Sigmoid colon (tissue), 7 donors: ENCODE measurements around the gene RBBP5. TPM values are rescaled to one million over a fixed set of nuclear protein-coding genes. Genes with fewer than 3 reads are reported as not detected.

Source experiments
- DNase-seq: peaks from one replicate; pipeline ENCODE4 v3.0.0-alpha.2; 2019
- H3K27ac ChIP-seq, 4 donors: fragments of 200-600 bp; sonication (generic); one replicate each; pipeline ENCODE4 v1.5.1; 2016 to 2019; ENCODE audit warnings: mild to moderate bottlenecking in 1 of 4
- H3K27me3 ChIP-seq, 3 donors: fragments of 200-600 bp; sonication (generic); one replicate each; pipeline ENCODE4 v1.5.1; 2019; ENCODE audit warnings: mild to moderate bottlenecking in 1 of 3
- H3K36me3 ChIP-seq, 4 donors: fragments of 200-600 bp; sonication (generic); one replicate each; pipeline ENCODE4 v1.5.1; 2016 to 2019
- H3K4me1 ChIP-seq, 4 donors: fragments of 200-600 bp; sonication (generic); one replicate each; pipeline ENCODE4 v1.5.1; 2017 to 2019
- H3K4me3 ChIP-seq, 4 donors: fragments of 200-600 bp; sonication (generic); one replicate each; pipeline ENCODE4 v1.5.1; 2017 to 2019; ENCODE audit warnings: mild to moderate bottlenecking in 2 of 4, moderate library complexity in 1 of 4
- H3K9me3 ChIP-seq, 4 donors: fragments of 200-600 bp in 3 of 4; sonication (generic) in 3 of 4; one replicate each; pipeline versions ENCODE4 v1.5.1 to v1.6.1; 2013 to 2019
- EP300 ChIP-seq, 4 donors: sonication (generic); formaldehyde crosslinking; IDR thresholded peaks; one replicate each; pipeline ENCODE4 v1.6.1; 2017; ENCODE audit warnings: antibody characterized with exemption in 4 of 4
- POLR2A ChIP-seq, 2 donors: fragments of 450-650 bp; IDR thresholded peaks; one replicate each; pipeline ENCODE4 v1.6.1; 2016; ENCODE audit warnings: antibody characterized with exemption in 2 of 2, mild to moderate bottlenecking in 2 of 2, moderate library complexity in 2 of 2
- POLR2AphosphoS5 ChIP-seq, 4 donors: sonication (generic); formaldehyde crosslinking; IDR thresholded peaks; one replicate each; pipeline ENCODE4 v1.6.1; 2017; ENCODE audit warnings: antibody characterized with exemption in 4 of 4
- WGBS, 2 donors: extraction: QIAGEN DNeasy Blood & Tissue Kit; methylation state at CpG; one replicate each; pipeline ENCODE4 v1.1.7; 2013; 5-methylcytosine and 5-hydroxymethylcytosine counted together
- intact Hi-C: fragments of 100-400 bp; cut with DNase I; formaldehyde crosslinking; loops from one replicate; pipeline ENCODE4 v1.15.1; 2023
- polyA plus RNA-seq, 3 donors: library from polyadenylated mRNA; stranded (reverse); fragments of 200-250 nt; gene quantifications; one replicate each; pipeline ENCODE4 v1.2.3, GENCODE V29; 2013
- total RNA-seq, 4 donors: library from RNA; depleted of rRNA; stranded (reverse); fragments of >200 nt; gene quantifications; one replicate each; pipeline ENCODE4 v1.1.0, GENCODE V29; 2016
- TF ChIP-seq, protein P1 (sequence below), 4 experiments: fragments of 450-650 bp in 3 of 4; fragments of 200-600 bp in 1 of 4; IDR thresholded peaks; one replicate each; pipeline ENCODE4 v1.5.1; 2016 to 2019; ENCODE audit warnings: antibody characterized with exemption in 4 of 4, mild to moderate bottlenecking in 3 of 4, moderate library complexity in 2 of 4
- donor health status: healthy with polysubstance abuse.
- donor health status: Bipolar disorder and iron deficiency.
- donor health status: healthy.

Gene RBBP5
- total and polyA plus RNA-seq, 7 donors, result 6.6 to 36.5 (median 12.2) TPM

DNA sequence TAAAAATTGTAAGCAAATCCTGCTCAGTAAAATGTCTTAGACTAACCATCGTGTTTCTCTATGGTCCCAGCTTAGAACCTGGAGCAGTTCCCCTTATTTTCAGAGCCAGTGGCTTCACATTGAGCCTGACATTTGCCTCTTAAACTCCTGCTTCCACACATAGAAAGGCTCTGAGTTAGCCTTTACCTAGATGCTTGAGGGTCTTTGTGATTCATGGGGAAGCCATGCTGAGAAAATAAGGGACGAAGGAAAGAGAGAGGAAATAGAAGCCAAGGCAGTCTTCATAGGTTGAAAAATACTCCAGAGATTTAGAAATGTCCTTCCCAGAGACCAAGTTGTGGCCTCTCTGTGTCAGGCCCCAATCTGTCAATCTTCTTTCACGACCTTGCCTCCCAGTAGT lies 16.1 kb upstream of the RBBP5 start:
- TF ChIP-seq POLR2AphosphoS5 (IDR thresholded peaks at IDR 0.05), result no peak
- TF ChIP-seq POLR2A (IDR thresholded peaks at IDR 0.05), result no peak
- TF ChIP-seq, protein P1, sequence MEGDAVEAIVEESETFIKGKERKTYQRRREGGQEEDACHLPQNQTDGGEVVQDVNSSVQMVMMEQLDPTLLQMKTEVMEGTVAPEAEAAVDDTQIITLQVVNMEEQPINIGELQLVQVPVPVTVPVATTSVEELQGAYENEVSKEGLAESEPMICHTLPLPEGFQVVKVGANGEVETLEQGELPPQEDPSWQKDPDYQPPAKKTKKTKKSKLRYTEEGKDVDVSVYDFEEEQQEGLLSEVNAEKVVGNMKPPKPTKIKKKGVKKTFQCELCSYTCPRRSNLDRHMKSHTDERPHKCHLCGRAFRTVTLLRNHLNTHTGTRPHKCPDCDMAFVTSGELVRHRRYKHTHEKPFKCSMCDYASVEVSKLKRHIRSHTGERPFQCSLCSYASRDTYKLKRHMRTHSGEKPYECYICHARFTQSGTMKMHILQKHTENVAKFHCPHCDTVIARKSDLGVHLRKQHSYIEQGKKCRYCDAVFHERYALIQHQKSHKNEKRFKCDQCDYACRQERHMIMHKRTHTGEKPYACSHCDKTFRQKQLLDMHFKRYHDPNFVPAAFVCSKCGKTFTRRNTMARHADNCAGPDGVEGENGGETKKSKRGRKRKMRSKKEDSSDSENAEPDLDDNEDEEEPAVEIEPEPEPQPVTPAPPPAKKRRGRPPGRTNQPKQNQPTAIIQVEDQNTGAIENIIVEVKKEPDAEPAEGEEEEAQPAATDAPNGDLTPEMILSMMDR (IDR thresholded peaks at IDR 0.05), result no peak
- no peak for TF ChIP-seq EP300 (IDR thresholded peaks at IDR 0.05)
- Histone ChIP-seq H3K4me3 (no peak overlapping the region), H3K27me3 (no peaks in the 10 kb centered on the region), H3K27ac (no peak overlapping the region), H3K4me1 (peaks cover 0 to 11% (median 9%) of the 10 kb centered on the region in 4 donors), H3K36me3 (no peaks in the 10 kb centered on the region), H3K9me3 (no peaks in the 10 kb centered on the region)
- no peak for DNase-seq
- intact Hi-C loops, result no loop called here
- 83 to 86% methylated on average over 3 of the region's 3 CpGs for WGBS, 2 donors

DNA sequence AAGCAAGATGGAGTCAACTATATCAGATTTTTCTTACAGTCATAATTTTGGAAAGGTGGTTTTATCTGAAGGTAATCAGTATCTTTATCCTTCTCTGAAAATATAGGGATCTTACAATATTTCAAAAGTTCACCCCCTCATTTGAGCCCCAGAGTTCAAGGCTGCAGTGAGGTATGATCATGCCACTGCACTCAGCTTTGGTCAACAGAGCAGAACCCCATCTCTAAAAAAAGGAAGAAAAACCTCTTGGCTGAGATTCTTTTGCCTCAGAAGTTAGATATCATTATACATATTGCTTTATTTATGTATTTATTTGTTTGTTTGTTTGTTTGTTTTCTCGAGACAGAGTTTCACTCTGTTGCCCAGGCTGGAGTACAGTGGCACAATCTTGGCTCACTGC lies 11.5 kb upstream of the RBBP5 start:
- no peak overlapping the region for H3K27ac ChIP-seq
- no peaks in the 10 kb centered on the region for H3K36me3 ChIP-seq
- TF ChIP-seq POLR2A (IDR thresholded peaks at IDR 0.05), result no peak
- TF ChIP-seq, protein P1 (IDR thresholded peaks at IDR 0.05), result no peak
- TF ChIP-seq POLR2AphosphoS5 (IDR thresholded peaks at IDR 0.05), result no peak
- TF ChIP-seq EP300 (IDR thresholded peaks at IDR 0.05), result no peak
- H3K9me3 ChIP-seq, result no peaks in the 10 kb centered on the region
- intact Hi-C loops, result no loop called here
- H3K27me3 ChIP-seq, result no peaks in the 10 kb centered on the region
- H3K4me3 ChIP-seq, result no peak overlapping the region
- WGBS, 2 donors, result 37 to 70% methylated on average over 1 of the region's 1 CpG
- no peaks in the 10 kb centered on the region for H3K4me1 ChIP-seq
- DNase-seq, result no peak

DNA sequence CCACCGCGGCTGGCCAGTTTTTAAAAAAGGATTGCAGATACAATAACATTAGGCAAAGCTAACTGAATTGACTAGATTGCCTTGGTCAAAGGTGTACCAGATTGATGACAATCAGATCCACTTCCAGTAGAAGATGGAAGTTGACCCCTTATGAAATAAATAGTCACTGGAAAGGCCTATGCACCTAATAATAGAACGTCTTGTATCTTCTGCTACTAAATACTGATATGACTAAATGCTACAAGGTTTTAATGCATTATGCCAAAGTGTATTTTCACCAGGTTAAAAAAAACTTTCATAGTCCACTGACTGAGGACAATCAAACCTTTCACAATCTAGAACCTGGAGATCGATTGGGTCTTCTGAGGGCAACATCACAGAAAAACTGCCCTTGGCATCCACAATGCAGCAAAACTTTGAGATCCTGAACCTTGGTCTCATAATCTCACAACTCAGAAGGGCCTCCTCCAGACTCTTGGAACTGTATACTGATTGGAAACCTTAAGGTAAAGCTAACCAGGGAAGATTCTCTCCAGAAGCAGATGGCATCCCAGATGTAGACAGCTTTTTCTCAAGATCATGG lies 7.8 kb upstream of the RBBP5 start:
- no peaks in the 10 kb centered on the region for H3K4me1 ChIP-seq
- no peak for DNase-seq
- TF ChIP-seq POLR2AphosphoS5 (IDR thresholded peaks at IDR 0.05) (no peak), POLR2A (IDR thresholded peaks at IDR 0.05) (no peak), EP300 (IDR thresholded peaks at IDR 0.05) (no peak)
- TF ChIP-seq, protein P1 (IDR thresholded peaks at IDR 0.05), result no peak
- no peaks in the 10 kb centered on the region for H3K27me3 ChIP-seq
- intact Hi-C loops, result no loop called here
- H3K36me3 ChIP-seq, result no peaks in the 10 kb centered on the region
- no peak overlapping the region for H3K27ac ChIP-seq
- no peaks in the 10 kb centered on the region for H3K9me3 ChIP-seq
- 88 to 92% methylated on average over 4 of the region's 4 CpGs for WGBS, 2 donors
- H3K4me3 ChIP-seq, result no peak overlapping the region

DNA sequence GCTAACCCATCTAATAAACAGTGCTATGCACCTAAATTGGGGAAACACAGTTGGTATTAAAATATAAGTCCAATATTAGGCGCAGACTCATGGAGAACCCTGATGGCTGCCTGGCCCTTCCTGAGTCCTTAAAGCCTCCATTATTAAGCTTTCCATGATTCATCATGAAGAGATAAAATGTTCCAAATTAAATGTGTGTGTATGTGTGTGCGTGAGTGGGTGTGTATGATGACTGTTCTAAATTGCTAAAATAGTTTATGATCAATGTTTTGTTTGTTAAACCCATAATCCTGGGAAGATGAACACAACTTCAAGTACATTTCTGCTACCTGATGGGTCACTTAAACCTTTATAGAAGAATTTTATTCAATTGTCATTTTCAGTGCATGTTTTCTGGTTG lies 6.3 kb upstream of the RBBP5 start:
- Histone ChIP-seq H3K36me3 (no peaks in the 10 kb centered on the region), H3K4me3 (no peak overlapping the region), H3K4me1 (peaks cover 0 to under 1% (median 0%) of the 10 kb centered on the region in 4 donors), H3K27ac (no peak overlapping the region), H3K27me3 (no peaks in the 10 kb centered on the region), H3K9me3 (no peaks in the 10 kb centered on the region)
- intact Hi-C loops, result no loop called here
- TF ChIP-seq POLR2AphosphoS5 (IDR thresholded peaks at IDR 0.05), result no peak
- no peak for TF ChIP-seq POLR2A (IDR thresholded peaks at IDR 0.05)
- TF ChIP-seq, protein P1 (IDR thresholded peaks at IDR 0.05), result no peak
- TF ChIP-seq EP300 (IDR thresholded peaks at IDR 0.05), result no peak
- DNase-seq, result no peak
- 90 to 92% methylated on average over 2 of the region's 2 CpGs for WGBS, 2 donors

DNA sequence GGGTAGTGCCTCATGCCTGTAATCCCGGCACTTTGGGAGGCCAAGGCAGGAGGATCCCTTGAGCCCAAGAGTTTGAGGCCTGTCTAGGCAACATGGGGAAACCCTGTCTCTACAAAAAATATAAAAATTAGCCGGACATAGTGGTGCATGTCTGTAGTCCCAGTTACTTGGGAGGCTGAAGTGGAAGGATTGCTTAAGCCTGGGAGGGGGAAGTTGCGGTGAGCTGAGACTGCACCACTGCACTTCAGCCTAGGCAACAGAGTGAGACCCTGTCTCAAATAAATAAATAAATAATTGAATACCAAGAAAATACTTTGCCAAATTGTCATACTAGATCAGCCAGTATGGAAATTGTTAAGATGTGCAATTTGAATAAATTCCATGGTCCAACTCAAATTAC lies 5.9 kb upstream of the RBBP5 start:
- TF ChIP-seq EP300 (IDR thresholded peaks at IDR 0.05), result no peak
- no peak for TF ChIP-seq POLR2A (IDR thresholded peaks at IDR 0.05)
- TF ChIP-seq, protein P1 (IDR thresholded peaks at IDR 0.05), result no peak
- TF ChIP-seq POLR2AphosphoS5 (IDR thresholded peaks at IDR 0.05), result no peak
- WGBS, 2 donors, result 90% methylated on average over 3 of the region's 3 CpGs

More for the DNA sequence above, 5.9 kb upstream of the RBBP5 start:
- no peak for DNase-seq
- peaks cover 0 to 5% (median 2%) of the 10 kb centered on the region in 4 donors for H3K4me1 ChIP-seq
- no peak overlapping the region for H3K27ac ChIP-seq
- H3K4me3 ChIP-seq, result no peak overlapping the region
- H3K36me3 ChIP-seq, result no peaks in the 10 kb centered on the region
- intact Hi-C loops, result no loop called here
- no peaks in the 10 kb centered on the region for H3K9me3 ChIP-seq
- H3K27me3 ChIP-seq, result no peaks in the 10 kb centered on the region
